Measurements from ENCODE around the gene ANAPC2.

Gene ANAPC2

DNA sequence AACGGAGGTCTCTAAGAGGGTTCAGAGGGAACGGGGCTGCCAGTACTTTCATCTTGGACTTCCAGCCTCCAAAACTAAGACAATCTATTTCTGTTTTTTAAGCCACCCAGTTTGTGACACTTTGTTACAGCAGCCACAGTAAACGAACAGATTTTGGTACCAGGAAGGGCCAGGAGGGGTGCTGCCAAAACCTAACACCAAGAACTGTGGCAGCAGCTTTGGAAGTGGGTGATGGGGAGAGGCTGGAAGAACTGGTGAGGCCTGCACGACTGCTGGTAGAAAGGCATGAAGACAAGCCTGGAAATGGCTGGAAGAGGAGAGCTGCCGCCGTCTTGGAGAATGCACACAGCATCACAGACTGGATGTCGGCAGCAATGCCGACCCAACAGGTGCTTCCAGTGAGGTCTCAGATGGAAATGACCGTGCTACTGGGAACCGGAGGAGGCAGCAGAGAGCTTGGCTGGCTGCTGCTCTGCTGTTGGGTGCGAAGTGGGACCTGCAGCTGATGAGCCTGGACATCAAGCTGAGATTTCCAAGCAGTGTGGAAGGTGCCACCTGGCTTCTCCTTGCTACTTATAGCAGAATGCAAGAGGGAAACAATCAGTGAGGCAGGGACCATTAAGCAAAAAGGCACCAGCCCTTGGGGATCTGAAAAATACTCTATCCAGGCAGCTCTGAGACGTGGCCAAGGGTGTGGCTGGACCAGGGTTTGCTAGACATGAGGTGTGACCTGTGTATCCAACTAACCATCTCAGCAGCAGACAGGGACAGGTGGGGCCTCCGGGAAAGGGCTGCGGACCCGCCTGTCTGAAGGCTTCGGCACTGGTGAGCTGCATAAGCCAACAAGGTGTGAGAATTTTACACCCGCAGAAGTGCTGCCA lies 11.8 kb downstream of the ANAPC2 start:
- Histone ChIP-seq H3K4me3 (ENCODE audit: low read depth in 1 of 2, low read length in 1 of 2) (no peak overlapping the region), H3K9me3 (no peaks in the 10 kb centered on the region), H3K4me1 (ENCODE audit: control insufficient read depth in 1 of 2, insufficient read depth in 1 of 2, low read depth in 1 of 2, low read length in 1 of 2) (no peaks in the 10 kb centered on the region), H3K36me3 (peaks cover 50% of the 10 kb centered on the region), H3K27me3 (peaks cover 45% of the 10 kb centered on the region), H3K27ac (no peak overlapping the region)
- TF ChIP-seq, protein P1, sequence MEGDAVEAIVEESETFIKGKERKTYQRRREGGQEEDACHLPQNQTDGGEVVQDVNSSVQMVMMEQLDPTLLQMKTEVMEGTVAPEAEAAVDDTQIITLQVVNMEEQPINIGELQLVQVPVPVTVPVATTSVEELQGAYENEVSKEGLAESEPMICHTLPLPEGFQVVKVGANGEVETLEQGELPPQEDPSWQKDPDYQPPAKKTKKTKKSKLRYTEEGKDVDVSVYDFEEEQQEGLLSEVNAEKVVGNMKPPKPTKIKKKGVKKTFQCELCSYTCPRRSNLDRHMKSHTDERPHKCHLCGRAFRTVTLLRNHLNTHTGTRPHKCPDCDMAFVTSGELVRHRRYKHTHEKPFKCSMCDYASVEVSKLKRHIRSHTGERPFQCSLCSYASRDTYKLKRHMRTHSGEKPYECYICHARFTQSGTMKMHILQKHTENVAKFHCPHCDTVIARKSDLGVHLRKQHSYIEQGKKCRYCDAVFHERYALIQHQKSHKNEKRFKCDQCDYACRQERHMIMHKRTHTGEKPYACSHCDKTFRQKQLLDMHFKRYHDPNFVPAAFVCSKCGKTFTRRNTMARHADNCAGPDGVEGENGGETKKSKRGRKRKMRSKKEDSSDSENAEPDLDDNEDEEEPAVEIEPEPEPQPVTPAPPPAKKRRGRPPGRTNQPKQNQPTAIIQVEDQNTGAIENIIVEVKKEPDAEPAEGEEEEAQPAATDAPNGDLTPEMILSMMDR (IDR thresholded peaks at IDR 0.05) = no peak

DNA sequence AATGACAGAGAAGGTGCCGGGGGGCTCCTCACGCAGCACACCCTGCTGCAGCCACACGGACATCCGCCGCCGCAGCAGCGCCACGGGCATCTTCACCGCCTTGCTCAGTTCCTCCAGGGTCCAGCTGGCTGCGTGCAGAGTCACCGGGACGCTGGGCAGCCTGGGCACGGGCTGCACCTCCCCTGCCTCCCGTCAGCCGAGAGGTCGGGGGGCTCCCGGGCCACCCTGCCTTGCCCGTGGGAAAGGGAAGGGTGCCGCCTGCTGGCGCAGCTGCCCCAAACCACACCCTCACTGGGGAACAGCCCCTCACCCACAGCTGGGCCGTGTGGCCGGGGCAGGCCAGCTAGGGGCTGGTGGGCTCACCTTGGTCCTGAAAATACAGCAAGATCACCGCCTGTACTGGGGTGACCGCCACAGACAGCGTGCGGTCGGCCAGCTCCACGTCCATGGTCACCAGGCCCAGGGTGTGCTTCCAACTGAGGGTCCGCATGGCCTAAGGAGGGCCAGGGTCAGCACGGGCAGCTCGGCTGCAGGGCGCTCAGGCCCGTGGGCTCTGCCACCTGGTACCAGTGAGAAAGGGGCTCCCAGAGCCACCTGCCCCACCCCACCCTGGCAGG lies 12.9 kb downstream of the ANAPC2 start:
- H3K9me3 ChIP-seq = no peaks in the 10 kb centered on the region
- TF ChIP-seq, protein P1 (IDR thresholded peaks at IDR 0.05) = no peak
- H3K36me3 ChIP-seq = peaks cover 39% of the 10 kb centered on the region
- peaks cover 55% of the 10 kb centered on the region for H3K27me3 ChIP-seq
- no peak overlapping the region for H3K4me3 ChIP-seq (ENCODE audit: low read depth in 1 of 2, low read length in 1 of 2)
- H3K4me1 ChIP-seq (ENCODE audit: control insufficient read depth in 1 of 2, insufficient read depth in 1 of 2, low read depth in 1 of 2, low read length in 1 of 2) = no peaks in the 10 kb centered on the region
- H3K27ac ChIP-seq = no peak overlapping the region

DNA sequence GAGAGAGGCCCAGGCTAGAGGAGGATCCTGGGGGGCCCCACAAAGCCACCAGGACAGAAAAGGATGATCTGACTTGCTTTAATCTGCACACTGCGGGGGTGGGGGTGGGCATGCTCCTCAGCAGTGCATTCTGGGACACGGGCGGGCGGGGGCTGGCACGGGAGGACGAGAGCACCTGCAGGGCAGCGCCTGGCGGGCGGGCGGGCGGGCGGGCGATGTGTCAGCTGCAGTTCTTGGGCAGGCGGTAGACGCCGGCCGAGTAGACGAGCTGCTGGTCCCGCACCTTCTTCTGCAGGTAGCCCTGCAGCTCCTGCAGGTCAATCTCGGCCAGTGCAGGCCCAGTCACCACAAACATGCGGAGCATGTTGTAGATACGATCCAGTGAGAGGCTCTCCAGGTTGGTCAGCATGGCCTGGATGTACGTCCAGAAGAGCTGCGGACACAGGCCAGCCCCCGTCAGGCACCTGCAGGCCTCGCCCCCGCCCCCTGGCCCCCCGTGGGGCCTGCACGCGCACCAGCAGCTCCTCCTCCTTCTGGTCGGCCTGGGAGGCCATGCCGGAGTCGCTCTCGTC lies 13.6 kb downstream of the ANAPC2 start:
- Histone ChIP-seq H3K27ac (no peak overlapping the region), H3K9me3 (no peaks in the 10 kb centered on the region), H3K4me3 (ENCODE audit: low read depth in 1 of 2, low read length in 1 of 2) (no peak overlapping the region), H3K4me1 (ENCODE audit: control insufficient read depth in 1 of 2, insufficient read depth in 1 of 2, low read depth in 1 of 2, low read length in 1 of 2) (no peaks in the 10 kb centered on the region), H3K36me3 (peaks cover 33% of the 10 kb centered on the region), H3K27me3 (peaks cover 62% of the 10 kb centered on the region)
- TF ChIP-seq, protein P1 (IDR thresholded peaks at IDR 0.05) = no peak

DNA sequence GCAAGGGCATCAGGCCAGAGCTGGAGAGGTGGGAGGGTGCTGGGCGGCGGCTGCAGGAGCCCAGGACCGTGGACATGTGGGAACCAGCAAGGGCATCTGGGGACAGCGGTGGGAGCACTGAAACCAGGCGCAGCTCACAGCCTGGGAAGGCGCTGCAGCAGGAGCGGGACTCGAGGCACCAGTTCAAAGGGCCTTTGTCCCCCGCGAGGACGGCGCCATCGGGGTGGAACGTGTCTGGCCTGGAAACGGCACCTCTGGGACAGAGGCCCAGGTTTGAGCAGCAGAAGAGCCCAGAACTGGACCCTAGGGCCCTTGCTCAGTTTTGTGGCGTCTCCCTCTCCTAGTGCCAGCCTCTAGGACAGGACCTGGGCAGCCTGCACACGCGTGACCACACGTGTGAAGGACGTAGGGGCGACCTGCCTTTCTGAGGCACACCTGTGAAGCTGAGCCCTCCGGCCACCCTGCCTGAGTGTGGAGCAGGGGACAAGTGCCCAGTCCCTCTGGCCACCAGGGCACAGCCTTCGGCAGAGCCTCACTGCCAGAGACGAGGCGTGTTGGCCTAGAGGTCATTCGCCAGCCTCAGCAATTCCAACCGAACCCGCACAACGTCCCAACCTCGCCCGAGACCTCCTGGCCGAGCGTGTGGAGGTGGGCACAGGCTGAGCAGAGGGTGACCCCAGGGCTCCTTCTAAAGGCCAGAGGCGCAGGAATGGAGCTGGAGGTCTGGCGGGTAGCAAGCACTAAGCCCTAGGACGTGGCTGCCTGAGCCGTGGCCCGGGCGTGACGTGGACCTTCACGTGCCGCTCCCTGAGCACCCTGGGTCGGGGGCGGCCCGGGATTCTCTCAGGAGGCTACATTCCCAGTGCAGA lies 14.3 kb downstream of the ANAPC2 start:
- Histone ChIP-seq H3K4me3 (ENCODE audit: low read depth in 1 of 2, low read length in 1 of 2) (no peak overlapping the region), H3K36me3 (peaks cover 25% of the 10 kb centered on the region), H3K27me3 (peaks cover 70% of the 10 kb centered on the region), H3K27ac (no peak overlapping the region), H3K9me3 (no peaks in the 10 kb centered on the region), H3K4me1 (ENCODE audit: control insufficient read depth in 1 of 2, insufficient read depth in 1 of 2, low read depth in 1 of 2, low read length in 1 of 2) (peaks cover 0 to 4% of the 10 kb centered on the region in 2 experiments)
- TF ChIP-seq, protein P1 (IDR thresholded peaks at IDR 0.05) = no peak

All from neutrophil (primary cell).